Measurements from ENCODE around the gene CNIH3.
"Not testable (repeated sequence)": the region's sequence is repeated elsewhere in the genome, so short reads cannot be mapped to it uniquely, and the experiment has no call there.

- not testable (repeated sequence) for TF ChIP-seq CTCF, POLR2A, POLR2AphosphoS5 (IDR thresholded peaks at IDR 0.05)
Measured at GRCh38 chr1:224566492-224566891, 49.6 kb upstream of the CNIH3 start.
